Erythroblast (primary cell): ENCODE results near the gene OLA1.

Source experiments
- GATA1 ChIP-seq: IDR thresholded peaks from 2 replicates; pipeline ENCODE4 v1.6.1; 2011; ENCODE audit warnings: low read depth, mild to moderate bottlenecking, control low read depth, low read length, moderate library complexity
- POLR2A ChIP-seq: IDR thresholded peaks from 2 replicates; pipeline ENCODE4 v1.6.1; 2011; ENCODE audit warnings: mild to moderate bottlenecking, low read length

DNA sequence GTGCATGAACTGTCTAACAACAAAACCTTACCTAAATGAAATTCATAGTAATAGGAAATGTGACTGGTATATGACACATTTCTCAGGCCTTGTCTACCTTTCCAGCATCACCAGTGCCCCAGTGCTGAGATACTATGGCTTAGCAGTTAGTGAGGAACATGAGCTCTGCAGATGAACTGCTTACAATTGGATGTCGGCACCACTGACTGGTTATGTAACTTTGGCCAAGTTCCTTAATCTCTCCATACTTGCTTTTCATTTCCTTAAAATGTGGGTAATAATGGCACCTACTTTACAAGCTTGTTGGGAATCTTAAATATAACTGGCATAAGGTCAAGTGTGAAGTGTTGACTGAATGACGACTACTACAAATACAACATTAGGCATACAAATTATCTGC is 136.3 kb downstream of the OLA1 start:
- TF ChIP-seq POLR2A, result no peak
- no peak for TF ChIP-seq GATA1
